Measurements from ENCODE around the gene HDDC3.
A peak's percentile ranks its signal among the peaks of the same experiment; 100 is the strongest.

The HDDC3 gene

DNA sequence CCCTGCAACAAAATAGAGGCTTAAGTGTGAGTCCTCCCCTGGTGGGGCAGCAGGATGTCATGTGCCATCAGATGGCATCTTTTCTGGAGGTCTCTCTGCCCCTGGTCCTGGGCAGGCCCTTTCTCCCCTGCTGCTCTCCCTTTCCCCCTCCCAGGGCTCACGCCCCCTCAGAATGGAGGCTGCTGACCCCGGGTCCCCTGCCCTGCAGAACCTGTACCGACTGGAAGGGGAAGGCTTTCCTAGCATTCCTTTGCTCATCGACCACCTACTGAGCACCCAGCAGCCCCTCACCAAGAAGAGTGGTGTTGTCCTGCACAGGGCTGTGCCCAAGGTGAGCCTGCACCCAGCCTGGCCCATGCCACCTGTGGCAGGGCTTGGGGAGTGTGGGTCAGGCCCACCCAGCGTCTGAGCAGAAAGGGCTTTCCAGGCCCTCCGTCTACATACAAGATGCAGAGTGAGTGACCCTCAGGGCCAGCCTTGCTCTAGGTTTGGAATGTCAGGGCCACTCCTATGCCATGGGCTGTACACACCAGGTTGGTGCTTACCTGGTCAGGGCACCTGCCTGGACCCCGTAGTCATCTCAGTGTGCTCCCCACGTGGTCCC is 40.9 kb downstream of the HDDC3 start:
- no peak for DNase-seq (ENCODE audit: low spot score)

DNA sequence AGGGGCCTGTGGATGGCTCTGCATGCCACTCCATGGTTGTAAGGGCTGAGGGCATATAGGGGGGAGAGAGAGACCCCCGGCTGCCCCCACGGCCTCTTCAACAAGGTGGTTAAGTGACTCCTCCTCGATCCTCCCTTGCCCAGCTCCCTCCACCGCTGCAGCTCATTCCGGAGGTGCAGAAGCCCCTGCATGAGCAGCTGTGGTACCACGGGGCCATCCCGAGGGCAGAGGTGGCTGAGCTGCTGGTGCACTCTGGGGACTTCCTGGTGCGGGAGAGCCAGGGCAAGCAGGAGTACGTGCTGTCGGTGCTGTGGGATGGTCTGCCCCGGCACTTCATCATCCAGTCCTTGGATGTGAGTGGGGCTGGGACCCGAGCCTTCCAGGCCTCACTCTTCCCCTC is 41.5 kb downstream of the HDDC3 start:
- DNase-seq (ENCODE audit: low spot score): no peak

DNA sequence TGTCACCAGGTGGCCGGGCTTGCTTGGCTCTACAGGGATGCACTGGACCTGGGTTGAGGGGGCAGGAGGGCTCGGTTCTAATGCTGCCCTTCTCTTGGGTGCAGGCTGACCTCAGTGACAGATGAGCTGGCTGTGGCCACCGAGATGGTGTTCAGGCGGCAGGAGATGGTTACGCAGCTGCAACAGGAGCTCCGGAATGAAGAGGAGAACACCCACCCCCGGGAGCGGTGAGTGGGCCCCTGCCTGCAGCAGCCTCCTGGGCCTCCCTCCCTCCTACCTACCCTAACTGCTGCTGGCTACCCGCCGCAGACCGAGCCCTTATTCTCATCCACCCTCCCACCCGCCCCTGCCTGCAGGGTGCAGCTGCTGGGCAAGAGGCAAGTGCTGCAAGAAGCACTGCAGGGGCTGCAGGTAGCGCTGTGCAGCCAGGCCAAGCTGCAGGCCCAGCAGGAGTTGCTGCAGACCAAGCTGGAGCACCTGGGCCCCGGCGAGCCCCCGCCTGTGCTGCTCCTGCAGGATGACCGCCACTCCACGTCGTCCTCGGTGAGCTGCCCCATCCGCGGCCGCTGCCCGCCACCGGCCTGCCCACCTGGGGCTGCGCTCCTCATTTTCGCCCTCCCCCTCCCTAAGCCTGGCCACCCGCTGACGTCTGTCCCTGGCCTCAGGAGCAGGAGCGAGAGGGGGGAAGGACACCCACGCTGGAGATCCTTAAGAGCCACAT is 42.5 kb downstream of the HDDC3 start:
- DNase-seq (ENCODE audit: low spot score): no peak

DNA sequence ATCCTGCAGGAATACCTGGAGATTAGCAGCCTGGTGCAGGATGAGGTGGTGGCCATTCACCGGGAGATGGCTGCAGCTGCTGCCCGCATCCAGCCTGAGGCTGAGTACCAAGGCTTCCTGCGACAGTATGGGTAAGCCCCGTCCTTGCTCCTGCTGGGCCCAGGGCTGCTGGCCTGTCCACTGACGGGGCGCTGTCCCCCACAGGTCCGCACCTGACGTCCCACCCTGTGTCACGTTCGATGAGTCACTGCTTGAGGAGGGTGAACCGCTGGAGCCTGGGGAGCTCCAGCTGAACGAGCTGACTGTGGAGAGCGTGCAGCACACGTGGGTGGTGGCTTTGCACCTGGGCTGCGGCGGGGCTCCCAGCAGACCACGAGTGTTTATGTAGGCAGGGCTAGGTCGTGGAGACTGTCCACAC is 43.0 kb downstream of the HDDC3 start:
- DNase-seq (ENCODE audit: low spot score): no peak

DNA sequence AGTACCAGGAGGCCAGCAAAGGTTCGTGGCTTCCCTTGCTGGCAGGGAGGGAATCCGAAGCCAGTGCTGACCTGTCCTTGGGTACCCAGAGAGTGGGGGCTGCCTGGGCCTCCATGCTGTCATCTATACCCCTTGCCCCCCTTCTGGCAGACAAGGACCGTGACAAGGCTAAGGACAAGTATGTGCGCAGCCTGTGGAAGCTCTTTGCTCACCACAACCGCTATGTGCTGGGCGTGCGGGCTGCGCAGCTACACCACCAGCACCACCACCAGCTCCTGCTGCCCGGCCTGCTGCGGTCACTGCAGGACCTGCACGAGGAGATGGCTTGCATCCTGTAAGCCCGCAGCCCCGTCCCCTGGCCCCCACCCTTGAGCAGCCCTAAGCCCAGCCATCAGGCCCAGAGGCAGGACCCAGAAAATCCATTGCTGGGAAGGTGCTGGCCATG is 45.3 kb downstream of the HDDC3 start:
- no peak for DNase-seq (ENCODE audit: low spot score)

DNA sequence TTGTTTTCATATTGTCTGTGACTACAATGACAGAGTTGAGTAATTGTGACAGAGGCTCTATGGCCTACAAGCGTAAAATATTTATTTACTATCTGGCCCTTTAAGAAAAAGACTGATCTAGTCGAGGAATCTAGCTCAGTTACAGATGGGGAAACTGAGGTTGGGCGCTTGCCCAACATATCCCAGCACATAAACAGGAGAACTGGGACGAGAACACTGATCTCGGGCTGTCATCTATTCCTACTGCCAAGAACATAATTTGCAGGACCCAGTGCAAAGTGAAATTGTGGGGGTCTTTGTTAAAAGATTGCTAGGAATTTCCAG is 46.1 kb downstream of the HDDC3 start:
- no peak for DNase-seq (ENCODE audit: low spot score)

DNA sequence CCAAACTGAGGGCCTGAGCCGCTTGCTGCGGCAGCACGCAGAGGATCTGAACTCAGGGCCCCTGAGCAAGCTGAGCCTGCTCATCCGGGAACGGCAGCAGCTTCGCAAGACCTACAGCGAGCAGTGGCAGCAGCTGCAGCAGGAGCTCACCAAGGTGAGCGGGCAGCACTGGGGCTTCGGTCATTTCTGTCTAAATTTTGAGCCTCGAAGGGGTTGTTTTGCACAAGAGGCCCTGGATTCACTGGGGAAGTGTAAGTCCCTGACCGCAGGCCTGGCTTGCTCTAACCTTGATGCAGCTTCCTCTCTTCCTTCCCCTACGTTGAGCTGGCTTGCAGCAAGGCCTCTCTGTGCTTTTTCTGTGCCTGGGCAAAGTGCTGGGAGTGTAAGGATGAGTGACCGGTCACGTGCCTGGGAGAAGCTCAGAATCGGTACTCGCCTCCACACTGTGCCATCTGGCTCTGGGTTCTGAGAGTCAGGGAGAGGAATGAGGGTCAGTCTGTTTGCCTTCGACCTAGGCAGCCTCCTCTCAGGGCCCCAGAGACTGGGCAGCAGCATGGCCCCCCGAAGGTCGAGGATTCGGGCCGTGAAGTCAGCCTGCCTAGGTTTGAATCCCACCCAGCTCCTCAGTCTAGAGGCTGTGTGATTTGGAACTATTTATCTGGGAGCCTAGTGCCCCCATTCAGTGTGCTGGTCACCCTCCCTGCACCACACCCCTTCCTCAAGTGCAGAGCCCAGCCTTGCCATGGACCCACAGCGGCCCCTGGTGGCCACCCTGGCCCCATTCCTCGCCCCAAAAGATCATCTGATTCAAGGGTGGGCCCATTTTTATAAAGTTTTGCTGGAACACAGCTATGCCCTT is 46.7 kb downstream of the HDDC3 start:
- peak; percentile 58 for DNase-seq (ENCODE audit: low spot score)

DNA sequence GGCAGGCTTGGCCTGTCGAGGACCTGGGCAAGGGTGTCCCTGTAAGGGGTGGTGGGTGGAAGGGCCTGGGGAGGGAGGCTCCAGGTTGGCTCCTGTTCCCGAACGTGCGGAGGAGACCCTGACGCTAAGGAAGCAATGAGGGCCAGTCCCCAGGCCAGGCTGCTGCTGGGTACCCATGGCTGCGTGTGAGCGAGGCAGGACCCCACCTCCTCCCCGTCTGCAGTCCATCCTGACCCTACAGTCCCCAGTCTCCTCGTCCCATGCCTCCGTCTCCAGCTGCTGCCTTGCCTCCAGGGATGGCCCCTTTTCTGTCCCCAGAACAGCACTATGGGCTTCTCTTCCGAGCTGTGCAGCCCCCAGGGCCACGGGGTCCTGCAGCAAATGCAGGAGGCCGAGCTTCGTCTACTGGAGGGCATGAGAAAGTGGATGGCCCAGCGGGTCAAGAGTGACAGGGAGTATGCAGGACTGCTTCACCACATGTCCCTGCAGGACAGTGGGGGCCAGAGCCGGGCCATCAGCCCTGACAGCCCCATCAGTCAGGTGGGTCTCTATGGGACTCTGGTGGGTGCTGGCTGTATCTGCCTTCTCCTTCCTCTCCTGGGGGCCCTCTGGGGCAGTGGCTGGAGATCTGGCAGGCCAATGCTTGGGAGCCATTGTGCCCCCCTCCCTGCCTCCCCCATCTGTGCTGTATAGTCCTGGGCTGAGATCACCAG is 47.5 kb downstream of the HDDC3 start:
- no peak for DNase-seq (ENCODE audit: low spot score)

DNA sequence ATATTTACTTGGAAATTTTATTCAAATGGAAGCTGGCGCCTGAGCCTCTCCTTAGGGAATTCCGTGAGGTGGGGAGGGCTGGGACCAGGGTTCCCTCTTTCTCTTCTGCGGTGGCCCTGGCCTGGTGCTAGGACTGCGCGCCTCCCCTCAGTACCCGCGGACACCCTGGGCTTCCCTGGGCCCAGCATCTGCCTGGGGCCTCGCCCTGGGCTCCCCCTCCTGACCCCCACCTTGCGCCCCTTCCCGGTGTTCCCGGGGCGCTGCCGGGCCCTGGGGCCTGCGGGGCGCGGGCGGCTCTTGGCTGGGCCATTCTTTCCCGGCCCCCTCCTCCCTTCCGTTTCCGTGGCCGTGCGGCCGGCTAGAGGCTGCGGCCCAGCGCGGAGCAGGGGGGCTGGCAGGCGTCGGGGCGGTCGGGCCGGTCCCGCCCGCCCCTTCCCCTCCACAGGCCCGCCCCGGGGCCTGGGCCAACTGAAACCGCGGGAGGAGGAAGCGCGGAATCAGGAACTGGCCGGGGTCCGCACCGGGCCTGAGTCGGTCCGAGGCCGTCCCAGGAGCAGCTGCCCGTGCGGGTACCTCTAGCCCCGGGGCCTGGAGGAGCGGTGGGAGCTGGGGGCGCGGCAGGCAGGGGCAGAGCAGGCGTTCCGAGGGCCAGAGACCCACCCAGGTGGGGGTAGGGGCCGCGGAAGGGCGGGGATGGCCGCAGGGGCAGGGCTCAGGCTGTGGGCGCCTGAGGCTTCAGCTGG is 48.2 kb downstream of the HDDC3 start, which contains the start of gene FES:
TSS of gene FES (plus strand) at position 529 of the 743 bp plus-strand sequence. CDS start 542 bp downstream, outside the sequence.
- DNase-seq (ENCODE audit: low spot score): no peak

DNA sequence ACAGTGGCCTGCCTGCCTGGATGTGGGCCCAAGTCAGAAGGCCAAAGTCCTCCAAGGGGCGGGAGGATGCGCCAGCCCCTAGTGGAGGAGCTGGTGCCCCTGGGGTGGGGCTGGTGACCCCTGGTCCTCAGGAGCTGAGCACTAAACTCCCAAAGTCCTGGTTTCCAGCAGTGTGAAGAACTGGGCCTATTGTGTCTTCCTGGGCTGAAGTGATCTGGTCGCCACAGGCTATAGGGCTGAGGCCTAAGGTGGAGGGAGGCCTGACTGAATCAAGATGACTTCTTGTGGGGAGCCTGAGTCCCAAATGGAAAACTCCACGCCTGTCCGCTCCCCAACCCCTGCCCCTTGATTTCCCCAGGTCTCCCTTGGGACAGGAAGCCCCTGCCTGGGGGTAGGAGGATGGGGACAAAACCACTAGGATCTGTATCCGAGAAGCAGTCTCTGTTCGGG is 48.8 kb downstream of the HDDC3 start:
- DNase-seq (ENCODE audit: low spot score): no peak

DNA sequence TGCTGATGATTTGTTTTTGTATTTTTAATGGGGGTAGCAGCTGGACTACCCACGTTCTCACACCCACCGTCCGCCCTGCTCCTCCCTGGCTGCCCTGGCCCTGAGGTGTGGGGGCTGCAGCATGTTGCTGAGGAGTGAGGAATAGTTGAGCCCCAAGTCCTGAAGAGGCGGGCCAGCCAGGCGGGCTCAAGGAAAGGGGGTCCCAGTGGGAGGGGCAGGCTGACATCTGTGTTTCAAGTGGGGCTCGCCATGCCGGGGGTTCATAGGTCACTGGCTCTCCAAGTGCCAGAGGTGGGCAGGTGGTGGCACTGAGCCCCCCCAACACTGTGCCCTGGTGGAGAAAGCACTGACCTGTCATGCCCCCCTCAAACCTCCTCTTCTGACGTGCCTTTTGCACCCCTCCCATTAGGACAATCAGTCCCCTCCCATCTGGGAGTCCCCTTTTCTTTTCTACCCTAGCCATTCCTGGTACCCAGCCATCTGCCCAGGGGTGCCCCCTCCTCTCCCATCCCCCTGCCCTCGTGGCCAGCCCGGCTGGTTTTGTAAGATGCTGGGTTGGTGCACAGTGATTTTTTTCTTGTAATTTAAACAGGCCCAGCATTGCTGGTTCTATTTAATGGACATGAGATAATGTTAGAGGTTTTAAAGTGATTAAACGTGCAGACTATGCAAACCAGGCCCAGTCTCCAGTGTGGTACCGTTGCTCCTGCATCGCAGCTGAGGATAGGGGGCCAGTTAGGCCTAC is 49.4 kb downstream of the HDDC3 start:
- no peak for DNase-seq (ENCODE audit: low spot score)

DNA sequence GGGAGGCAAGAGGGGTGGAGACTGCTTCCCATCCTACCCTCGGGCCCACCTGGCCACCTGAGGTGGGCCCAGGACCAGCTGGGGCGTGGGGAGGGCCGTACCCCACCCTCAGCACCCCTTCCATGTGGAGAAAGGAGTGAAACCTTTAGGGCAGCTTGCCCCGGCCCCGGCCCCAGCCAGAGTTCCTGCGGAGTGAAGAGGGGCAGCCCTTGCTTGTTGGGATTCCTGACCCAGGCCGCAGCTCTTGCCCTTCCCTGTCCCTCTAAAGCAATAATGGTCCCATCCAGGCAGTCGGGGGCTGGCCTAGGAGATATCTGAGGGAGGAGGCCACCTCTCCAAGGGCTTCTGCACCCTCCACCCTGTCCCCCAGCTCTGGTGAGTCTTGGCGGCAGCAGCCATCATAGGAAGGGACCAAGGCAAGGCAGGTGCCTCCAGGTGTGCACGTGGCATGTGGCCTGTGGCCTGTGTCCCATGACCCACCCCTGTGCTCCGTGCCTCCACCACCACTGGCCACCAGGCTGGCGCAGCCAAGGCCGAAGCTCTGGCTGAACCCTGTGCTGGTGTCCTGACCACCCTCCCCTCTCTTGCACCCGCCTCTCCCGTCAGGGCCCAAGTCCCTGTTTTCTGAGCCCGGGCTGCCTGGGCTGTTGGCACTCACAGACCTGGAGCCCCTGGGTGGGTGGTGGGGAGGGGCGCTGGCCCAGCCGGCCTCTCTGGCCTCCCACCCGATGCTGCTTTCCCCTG is 50.2 kb downstream of the HDDC3 start:
- DNase-seq (ENCODE audit: low spot score): no peak

DNA sequence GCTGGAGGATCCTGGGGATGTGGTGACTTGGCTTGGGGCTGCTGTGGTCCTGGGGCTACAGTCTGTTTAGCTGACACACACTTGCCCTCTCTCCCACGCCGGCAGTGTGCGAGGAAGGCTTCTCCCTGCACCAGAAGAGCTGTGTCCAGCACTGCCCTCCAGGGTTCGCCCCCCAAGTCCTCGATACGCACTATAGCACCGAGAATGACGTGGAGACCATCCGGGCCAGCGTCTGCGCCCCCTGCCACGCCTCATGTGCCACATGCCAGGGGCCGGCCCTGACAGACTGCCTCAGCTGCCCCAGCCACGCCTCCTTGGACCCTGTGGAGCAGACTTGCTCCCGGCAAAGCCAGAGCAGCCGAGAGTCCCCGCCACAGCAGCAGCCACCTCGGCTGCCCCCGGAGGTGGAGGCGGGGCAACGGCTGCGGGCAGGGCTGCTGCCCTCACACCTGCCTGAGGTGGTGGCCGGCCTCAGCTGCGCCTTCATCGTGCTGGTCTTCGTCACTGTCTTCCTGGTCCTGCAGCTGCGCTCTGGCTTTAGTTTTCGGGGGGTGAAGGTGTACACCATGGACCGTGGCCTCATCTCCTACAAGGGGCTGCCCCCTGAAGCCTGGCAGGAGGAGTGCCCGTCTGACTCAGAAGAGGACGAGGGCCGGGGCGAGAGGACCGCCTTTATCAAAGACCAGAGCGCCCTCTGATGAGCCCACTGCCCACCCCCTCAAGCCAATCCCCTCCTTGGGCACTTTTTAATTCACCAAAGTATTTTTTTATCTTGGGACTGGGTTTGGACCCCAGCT is 51.0 kb downstream of the HDDC3 start:
- no peak for DNase-seq (ENCODE audit: low spot score)

DNA sequence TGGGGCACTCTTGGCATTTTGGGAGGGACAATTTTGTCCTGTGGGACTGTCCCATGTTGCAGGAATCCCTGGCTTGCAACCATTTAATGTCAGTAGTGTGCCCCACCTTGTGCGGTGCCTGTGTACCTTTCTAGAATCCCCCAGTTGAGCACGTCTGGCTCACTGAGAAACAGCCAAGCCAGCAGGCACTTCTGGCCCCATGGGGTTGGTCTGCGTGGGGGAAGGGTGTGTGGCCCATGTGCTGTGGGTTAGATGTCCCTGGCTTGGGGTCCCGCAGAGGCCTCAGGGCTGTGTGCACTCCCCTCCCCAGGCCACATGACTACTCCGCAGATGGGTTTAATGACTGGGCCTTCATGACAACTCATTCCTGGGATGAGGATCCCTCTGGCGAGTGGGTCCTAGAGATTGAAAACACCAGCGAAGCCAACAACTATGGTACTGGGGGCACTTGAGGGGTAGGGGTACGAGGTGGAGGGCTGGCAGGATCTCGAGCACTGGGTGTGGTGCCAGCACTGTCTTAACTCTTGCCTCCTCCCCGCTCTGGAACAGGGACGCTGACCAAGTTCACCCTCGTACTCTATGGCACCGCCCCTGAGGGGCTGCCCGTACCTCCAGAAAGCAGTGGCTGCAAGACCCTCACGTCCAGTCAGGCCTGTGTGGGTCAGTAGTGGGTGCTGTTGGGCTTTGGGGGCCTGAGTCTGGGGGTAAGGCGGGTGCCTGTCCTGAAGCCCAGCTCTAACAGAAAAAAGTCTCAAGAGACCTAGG is 51.8 kb downstream of the HDDC3 start:
- no peak for DNase-seq (ENCODE audit: low spot score)

Data from germinal center (tissue), 1 donor.